GM13977 (cell line): Measurements from ENCODE around the gene IFNAR2.
"Not testable (repeated sequence)": the region's sequence is repeated elsewhere in the genome, so short reads cannot be mapped to it uniquely, and the experiment has no call there.

Experiments used
- DNase-seq: peaks from one replicate; pipeline ENCODE4 v3.0.0; 2012; ENCODE audit warnings: low spot score
- CTCF ChIP-seq: IDR thresholded peaks from 2 replicates; pipeline ENCODE4 v1.5.1; 2012; ENCODE audit warnings: mild to moderate bottlenecking, control low read depth; ENCODE audit not compliant: insufficient read depth; ENCODE audit errors: extremely low read depth, missing control alignments
- in situ Hi-C: fragments of 300-500 bp; cut with MboI; formaldehyde crosslinking; loops from one replicate; pipeline ENCODE4 v1.12.0; 2022; ENCODE audit warnings: low sequenced_read_pairs, low pct_unique_long_range_greater_than_20kb, mixed read lengths, inconsistent platforms; ENCODE audit not compliant: unreplicated experiment

IFNAR2 gene

GRCh38 chr21:33241846-33242245 lies 12.1 kb downstream of the IFNAR2 start:
- no peak for DNase-seq
- no peak for TF ChIP-seq CTCF
- in situ Hi-C loops, result no loop called here

- DNase-seq, in situ Hi-C loops: not testable (repeated sequence)
Measured at GRCh38 chr21:33242846-33243245, 13.1 kb downstream of the IFNAR2 start.

- DNase-seq, result no peak
Measured at GRCh38 chr21:33244082-33244778, 14.5 kb downstream of the IFNAR2 start.

GRCh38 chr21:33244779-33245105 lies 15.0 kb downstream of the IFNAR2 start:
- in situ Hi-C loops, result no loop called here
- no peak for TF ChIP-seq CTCF
- no peak for DNase-seq

More at GRCh38 chr21:33244082-33244778, 14.5 kb downstream of the IFNAR2 start:
- no peak for TF ChIP-seq CTCF
- in situ Hi-C loops, result no loop called here

GRCh38 chr21:33245289-33245918 lies 15.7 kb downstream of the IFNAR2 start:
- no peak for DNase-seq
- in situ Hi-C loops, result no loop called here
- TF ChIP-seq CTCF, result no peak

- no peak for DNase-seq
- in situ Hi-C loops, result no loop called here
- TF ChIP-seq CTCF, result no peak
Measured at GRCh38 chr21:33246506-33246905, 16.8 kb downstream of the IFNAR2 start.

GRCh38 chr21:33246963-33247362 lies 17.2 kb downstream of the IFNAR2 start:
- no peak for TF ChIP-seq CTCF
- in situ Hi-C loops, result no loop called here
- DNase-seq, result no peak
